Loucy (cell line): ENCODE measurements around the gene STRIP2.
A peak's percentile ranks its signal among the peaks of the same experiment; 100 is the strongest.

ENCODE experiments used
- H2AFZ ChIP-seq: fragments of 200-600 bp; sonication (generic); 2 replicates; pipeline ENCODE4 v1.6.0; 2016; ENCODE audit warnings: antibody characterized with exemption, mild to moderate bottlenecking, low read length, moderate library complexity
- H3F3A ChIP-seq: fragments of 200-600 bp; 2 replicates; pipeline ENCODE4 v1.6.0; 2016; ENCODE audit warnings: antibody characterized with exemption, low read depth, mild to moderate bottlenecking
- H3K27me3 ChIP-seq: fragments of 200-600 bp; sonication (generic); 2 replicates; pipeline ENCODE4 v1.6.1; 2014; ENCODE audit warnings: low read length, mild to moderate bottlenecking; ENCODE audit not compliant: insufficient read depth, poor library complexity, severe bottlenecking
- H3K36me3 ChIP-seq: fragments of 200-600 bp; sonication (generic); 2 replicates; pipeline ENCODE4 v1.6.1; 2016; ENCODE audit warnings: low read length; ENCODE audit not compliant: insufficient read depth
- H3K4me1 ChIP-seq: fragments of 200-600 bp; sonication (generic); 2 replicates; pipeline ENCODE4 v1.5.1; 2014; ENCODE audit warnings: low read length, mild to moderate bottlenecking; ENCODE audit not compliant: insufficient read depth, poor library complexity, severe bottlenecking
- H3K4me2 ChIP-seq: fragments of 200-600 bp; sonication (generic); 2 replicates; pipeline ENCODE4 v1.6.0; 2014; ENCODE audit warnings: antibody characterized with exemption, low read length, low read depth, mild to moderate bottlenecking; ENCODE audit not compliant: poor library complexity, severe bottlenecking
- H3K4me3 ChIP-seq: fragments of 200-600 bp; sonication (generic); 2 replicates; pipeline ENCODE4 v1.5.1; 2014; ENCODE audit warnings: low read length, mild to moderate bottlenecking, mixed read lengths; ENCODE audit not compliant: poor library complexity, severe bottlenecking
- H3K79me2 ChIP-seq: fragments of 200-600 bp; sonication (generic); 2 replicates; pipeline ENCODE4 v1.6.1; 2014; ENCODE audit warnings: low read length; ENCODE audit not compliant: insufficient read depth
- H3K9ac ChIP-seq: fragments of 200-600 bp; sonication (generic); 2 replicates; pipeline ENCODE4 v1.6.0; 2014; ENCODE audit warnings: mild to moderate bottlenecking, low read depth, low read length, moderate library complexity; ENCODE audit not compliant: poor library complexity, severe bottlenecking
- H3K9me2 ChIP-seq: fragments of 200-600 bp; sonication (generic); replicated peaks from 2 replicates; pipeline ENCODE4 v1.6.1; 2016; ENCODE audit warnings: low read depth, low read length, mixed read lengths
- H3K9me3 ChIP-seq: fragments of 200-600 bp; sonication (generic); 2 replicates; pipeline ENCODE4 v1.6.1; 2014; ENCODE audit warnings: mild to moderate bottlenecking, antibody characterized with exemption, low read length, low read depth; ENCODE audit not compliant: insufficient read depth
- H4K20me1 ChIP-seq: fragments of 200-600 bp; sonication (generic); 2 replicates; pipeline ENCODE4 v1.6.0; 2014; ENCODE audit warnings: antibody characterized with exemption, low read length, mild to moderate bottlenecking; ENCODE audit not compliant: insufficient read depth, poor library complexity, severe bottlenecking
- EZH2phosphoT487 ChIP-seq: fragments of 200-600 bp; IDR thresholded peaks from 2 replicates; pipeline ENCODE4 v1.6.1; 2018; ENCODE audit warnings: antibody characterized with exemption, mild to moderate bottlenecking, moderate library complexity, borderline replicate concordance
- TF ChIP-seq, protein P1 (sequence below): fragments of 200-600 bp; sonication (generic); conservative IDR thresholded peaks from 2 replicates; pipeline ENCODE4 v1.5.1; 2014; ENCODE audit warnings: mild to moderate bottlenecking, antibody characterized with exemption, low read length

Gene STRIP2

DNA sequence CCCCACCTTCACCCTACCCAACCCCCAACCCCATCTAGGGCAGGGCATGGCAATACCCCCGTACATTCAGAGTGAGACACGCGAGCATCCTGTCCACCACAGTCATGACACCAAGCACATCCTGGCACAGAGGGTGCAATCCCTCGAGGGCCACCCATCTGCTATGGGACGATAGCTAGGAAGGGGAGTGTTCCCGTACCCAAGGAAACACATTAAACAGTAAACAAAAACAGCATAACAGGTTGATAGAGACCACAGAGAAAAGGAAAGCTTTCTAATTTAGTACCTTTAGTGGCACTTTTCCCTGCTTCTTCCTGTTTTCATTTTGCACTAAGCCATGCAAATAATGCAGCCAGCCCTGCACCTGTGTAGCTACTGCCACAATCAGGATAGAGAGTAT is 65.8 kb downstream of the STRIP2 start:
- no peaks in the 10 kb centered on the region for H4K20me1 ChIP-seq
- no peaks in the 10 kb centered on the region for H3K4me1 ChIP-seq
- no peaks in the 10 kb centered on the region for H3K9me3 ChIP-seq
- H3K36me3 ChIP-seq: no peaks in the 10 kb centered on the region
- H2AFZ ChIP-seq: no peak overlapping the region
- no peaks in the 10 kb centered on the region for H3K79me2 ChIP-seq
- TF ChIP-seq, protein P1, sequence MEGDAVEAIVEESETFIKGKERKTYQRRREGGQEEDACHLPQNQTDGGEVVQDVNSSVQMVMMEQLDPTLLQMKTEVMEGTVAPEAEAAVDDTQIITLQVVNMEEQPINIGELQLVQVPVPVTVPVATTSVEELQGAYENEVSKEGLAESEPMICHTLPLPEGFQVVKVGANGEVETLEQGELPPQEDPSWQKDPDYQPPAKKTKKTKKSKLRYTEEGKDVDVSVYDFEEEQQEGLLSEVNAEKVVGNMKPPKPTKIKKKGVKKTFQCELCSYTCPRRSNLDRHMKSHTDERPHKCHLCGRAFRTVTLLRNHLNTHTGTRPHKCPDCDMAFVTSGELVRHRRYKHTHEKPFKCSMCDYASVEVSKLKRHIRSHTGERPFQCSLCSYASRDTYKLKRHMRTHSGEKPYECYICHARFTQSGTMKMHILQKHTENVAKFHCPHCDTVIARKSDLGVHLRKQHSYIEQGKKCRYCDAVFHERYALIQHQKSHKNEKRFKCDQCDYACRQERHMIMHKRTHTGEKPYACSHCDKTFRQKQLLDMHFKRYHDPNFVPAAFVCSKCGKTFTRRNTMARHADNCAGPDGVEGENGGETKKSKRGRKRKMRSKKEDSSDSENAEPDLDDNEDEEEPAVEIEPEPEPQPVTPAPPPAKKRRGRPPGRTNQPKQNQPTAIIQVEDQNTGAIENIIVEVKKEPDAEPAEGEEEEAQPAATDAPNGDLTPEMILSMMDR: no peak
- no peak for TF ChIP-seq EZH2phosphoT487
- H3K9me2 ChIP-seq: no peaks in the 10 kb centered on the region
- H3K9ac ChIP-seq: no peak overlapping the region
- no peaks in the 10 kb centered on the region for H3F3A ChIP-seq
- H3K27me3 ChIP-seq: no peaks in the 10 kb centered on the region
- no peak overlapping the region for H3K4me3 ChIP-seq
- H3K4me2 ChIP-seq: no peak overlapping the region

- Histone ChIP-seq H3K4me3 (peak within 1 kb of the TSS; percentile 70), H3K9ac (no peak within 1 kb of the TSS), H3K9me2 (no peaks in the 10 kb centered on the region), H3K27me3 (no peaks in the 10 kb centered on the region), H2AFZ (peak within 1 kb of the TSS; percentile 70), H3F3A (no peaks in the 10 kb centered on the region), H4K20me1 (no peaks in the 10 kb centered on the region), H3K79me2 (no peaks in the 10 kb centered on the region), H3K4me1 (no peaks in the 10 kb centered on the region), H3K36me3 (no peaks in the 10 kb centered on the region), H3K9me3 (no peaks in the 10 kb centered on the region), H3K4me2 (peak within 1 kb of the TSS; percentile 76)
- TF ChIP-seq EZH2phosphoT487: no peak
- TF ChIP-seq, protein P1: no peak
Measured at GRCh38 chr7:129501760-129502707, 67.8 kb downstream of the STRIP2 start, which contains the start of gene SMKR1. Gene SMKR1, plus strand, starts transcription at chr7:129502531. Its CDS starts 294 bp downstream, at chr7:129502825.

GRCh38 chr7:129502708-129503685 is 68.8 kb downstream of the STRIP2 start:
- no peaks in the 10 kb centered on the region for H3K27me3 ChIP-seq
- H3K4me1 ChIP-seq: no peaks in the 10 kb centered on the region
- no peaks in the 10 kb centered on the region for H3K79me2 ChIP-seq
- H3K9me3 ChIP-seq: no peaks in the 10 kb centered on the region
- H2AFZ ChIP-seq: peak overlapping the region; percentile 70; the same call in 1 of the 2 replicates
- no peaks in the 10 kb centered on the region for H3F3A ChIP-seq
- H3K4me2 ChIP-seq: peak overlapping the region; percentile 76
- H3K9ac ChIP-seq: no peak overlapping the region
- TF ChIP-seq EZH2phosphoT487: no peak
- TF ChIP-seq, protein P1: no peak
- H3K4me3 ChIP-seq: peak overlapping the region; percentile 70
- no peaks in the 10 kb centered on the region for H3K9me2 ChIP-seq
- H3K36me3 ChIP-seq: no peaks in the 10 kb centered on the region
- no peaks in the 10 kb centered on the region for H4K20me1 ChIP-seq
